ENCODE measurements around the gene AKR7A2.

DNA sequence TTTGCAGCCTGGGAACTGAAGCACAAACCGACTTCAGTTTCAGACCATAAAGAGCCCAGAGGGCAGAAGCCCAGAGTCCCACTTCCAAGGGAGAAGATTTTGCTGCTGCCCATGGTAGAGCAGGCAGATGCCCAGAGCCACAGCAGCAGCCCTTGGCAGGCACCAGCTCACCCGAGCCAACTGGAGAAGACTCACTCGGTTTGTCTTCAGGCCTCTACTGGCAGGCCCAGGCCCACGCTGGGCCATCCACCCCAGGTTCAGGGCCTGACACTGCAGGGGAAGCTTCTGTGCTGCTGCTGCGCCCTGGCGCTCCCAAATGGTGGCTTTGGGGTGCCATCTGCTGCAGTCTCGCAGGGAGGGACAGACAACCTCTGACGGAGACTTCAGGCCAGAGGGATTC, 33.4 kb upstream of the AKR7A2 start:
- TF ChIP-seq, protein P1, sequence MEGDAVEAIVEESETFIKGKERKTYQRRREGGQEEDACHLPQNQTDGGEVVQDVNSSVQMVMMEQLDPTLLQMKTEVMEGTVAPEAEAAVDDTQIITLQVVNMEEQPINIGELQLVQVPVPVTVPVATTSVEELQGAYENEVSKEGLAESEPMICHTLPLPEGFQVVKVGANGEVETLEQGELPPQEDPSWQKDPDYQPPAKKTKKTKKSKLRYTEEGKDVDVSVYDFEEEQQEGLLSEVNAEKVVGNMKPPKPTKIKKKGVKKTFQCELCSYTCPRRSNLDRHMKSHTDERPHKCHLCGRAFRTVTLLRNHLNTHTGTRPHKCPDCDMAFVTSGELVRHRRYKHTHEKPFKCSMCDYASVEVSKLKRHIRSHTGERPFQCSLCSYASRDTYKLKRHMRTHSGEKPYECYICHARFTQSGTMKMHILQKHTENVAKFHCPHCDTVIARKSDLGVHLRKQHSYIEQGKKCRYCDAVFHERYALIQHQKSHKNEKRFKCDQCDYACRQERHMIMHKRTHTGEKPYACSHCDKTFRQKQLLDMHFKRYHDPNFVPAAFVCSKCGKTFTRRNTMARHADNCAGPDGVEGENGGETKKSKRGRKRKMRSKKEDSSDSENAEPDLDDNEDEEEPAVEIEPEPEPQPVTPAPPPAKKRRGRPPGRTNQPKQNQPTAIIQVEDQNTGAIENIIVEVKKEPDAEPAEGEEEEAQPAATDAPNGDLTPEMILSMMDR (IDR thresholded peaks at IDR 0.05 in 4 of 5, conservative IDR thresholded peaks at IDR 0.05 in 1 of 5): no peak
- TF ChIP-seq POLR2A (IDR thresholded peaks at IDR 0.05): no peak

All from gastrocnemius medialis (tissue), 4 donors.